ENCODE results near the gene THADA.

DNA sequence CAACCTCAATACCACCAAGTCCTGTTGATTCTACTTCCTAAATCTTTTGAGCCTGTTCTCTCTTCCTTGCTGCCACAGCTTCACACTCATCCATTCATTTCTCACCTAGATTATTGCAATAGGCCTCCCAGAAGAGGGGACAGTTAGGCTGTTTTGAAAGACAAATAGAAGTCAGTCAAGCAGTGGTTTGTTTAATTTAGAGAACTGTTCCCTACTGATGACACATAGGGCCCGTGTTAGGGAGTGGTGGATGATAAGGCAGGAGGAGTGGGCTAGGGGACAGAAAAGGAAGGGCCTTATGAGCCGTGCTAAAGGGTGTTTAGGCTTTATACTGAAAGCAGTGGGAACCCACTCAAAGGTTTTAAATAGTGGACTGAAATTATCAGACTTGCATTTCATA, 309.9 kb downstream of the THADA start:
- TF ChIP-seq EZH2phosphoT487 (IDR thresholded peaks at IDR 0.05; ENCODE audit: low read depth, severe bottlenecking, unreplicated experiment), result no peak
- no peak for TF ChIP-seq CTCF (IDR thresholded peaks at IDR 0.05; ENCODE audit: poor library complexity)

All from hepatocyte (in vitro differentiated cells).